WTC11 (cell line): Measurements from ENCODE around the gene PHACTR2. TPM values are rescaled to one million over a fixed set of nuclear protein-coding genes. Genes with fewer than 3 reads are reported as not detected.

Experiments used
- ATAC-seq: fragments of 200-7000 bp; cut with Tn5 transposase; 2 replicates; pipeline ENCODE4 v1.10.0; 2021; ENCODE audit warnings: mild to moderate bottlenecking, moderate library complexity
- CTCF ChIA-PET: fragments of 300-600 bp; sonication (Branson Sonifier 250); formaldehyde crosslinking; loops from one replicate; lab custom pipeline; 2021; ENCODE audit warnings: antibody characterized with exemption; lab: Charles Lee
- POLR2A ChIA-PET: fragments of 350-600 bp; sonication (Branson Sonifier 250); formaldehyde crosslinking; loops from one replicate; lab custom pipeline; 2021; ENCODE audit warnings: antibody characterized with exemption; lab: Charles Lee
- DNase-seq: peaks from one replicate; pipeline ENCODE4 v3.0.0; 2021; ENCODE audit warnings: low spot score
- H3K27ac Mint-ChIP-seq: 2 replicates; pipeline ENCODE4 v1.8.0; 2021; ENCODE audit warnings: mixed read lengths
- H3K27me3 Mint-ChIP-seq: 2 replicates; pipeline ENCODE4 v1.8.0; 2021; ENCODE audit warnings: low read depth, mild to moderate bottlenecking, moderate library complexity, mixed read lengths
- H3K36me3 Mint-ChIP-seq: 2 replicates; pipeline ENCODE4 v1.8.0; 2021; ENCODE audit warnings: mixed read lengths
- H3K4me1 Mint-ChIP-seq: 2 replicates; pipeline ENCODE4 v1.8.0; 2022; ENCODE audit warnings: mixed read lengths
- H3K4me3 Mint-ChIP-seq: 2 replicates; pipeline ENCODE4 v1.8.0; 2021; ENCODE audit warnings: mild to moderate bottlenecking, moderate library complexity, mixed read lengths
- H3K9me3 Mint-ChIP-seq: 2 replicates; pipeline ENCODE4 v1.8.0; 2021; ENCODE audit warnings: mixed read lengths
- CBFB ChIP-seq: sonication (generic); formaldehyde crosslinking; IDR thresholded peaks from 2 replicates; pipeline ENCODE4 v1.8.1; 2022; ENCODE audit warnings: mild to moderate bottlenecking, low read depth, missing genetic modification reagents
- EMX1 ChIP-seq: fragments of 250-450 bp; sonication (Bioruptor Pico); IDR thresholded peaks from 2 replicates; pipeline ENCODE4 v1.8.0; 2021; ENCODE audit warnings: mild to moderate bottlenecking
- FOXJ3 ChIP-seq: sonication (generic); formaldehyde crosslinking; IDR thresholded peaks from 2 replicates; pipeline ENCODE4 v1.9.0; 2021; ENCODE audit warnings: missing genetic modification reagents, mild to moderate bottlenecking, borderline replicate concordance
- JAZF1 ChIP-seq: fragments of 250-450 bp; sonication (Bioruptor Pico); IDR thresholded peaks from 2 replicates; pipeline ENCODE4 v1.9.0; 2021; ENCODE audit warnings: moderate library complexity, mild to moderate bottlenecking, inconsistent platforms
- JUN ChIP-seq: sonication (generic); formaldehyde crosslinking; IDR thresholded peaks from 2 replicates; pipeline ENCODE4 v1.8.0; 2023; ENCODE audit warnings: mild to moderate bottlenecking, missing genetic modification reagents
- MXD4 ChIP-seq: fragments of 250-450 bp; sonication (Bioruptor Pico); IDR thresholded peaks from 2 replicates; pipeline ENCODE4 v1.8.0; 2021; ENCODE audit warnings: mild to moderate bottlenecking, moderate library complexity, borderline replicate concordance
- SOX15 ChIP-seq: fragments of 250-450 bp; sonication (Bioruptor Pico); IDR thresholded peaks from 2 replicates; pipeline ENCODE4 v1.9.0; 2021; ENCODE audit warnings: mild to moderate bottlenecking
- TEAD1 ChIP-seq: sonication (generic); formaldehyde crosslinking; IDR thresholded peaks from 2 replicates; pipeline ENCODE4 v1.8.0; 2022; ENCODE audit warnings: mild to moderate bottlenecking, missing genetic modification reagents
- TP53 ChIP-seq: sonication (generic); formaldehyde crosslinking; IDR thresholded peaks from 2 replicates; pipeline ENCODE4 v1.8.1; 2023; ENCODE audit warnings: mild to moderate bottlenecking, missing genetic modification reagents
- ZNF232 ChIP-seq: sonication (generic); formaldehyde crosslinking; IDR thresholded peaks from 2 replicates; pipeline ENCODE4 v1.8.0; 2022; ENCODE audit warnings: mild to moderate bottlenecking, missing genetic modification reagents
- ZNF396 ChIP-seq: fragments of 250-450 bp; sonication (Bioruptor Pico); IDR thresholded peaks from 2 replicates; pipeline ENCODE4 v1.8.0; 2021; ENCODE audit warnings: mild to moderate bottlenecking, moderate library complexity, borderline replicate concordance
- ZNF671 ChIP-seq: fragments of 250-450 bp; sonication (Bioruptor Pico); IDR thresholded peaks from 2 replicates; pipeline ENCODE4 v1.8.0; 2021; ENCODE audit warnings: mild to moderate bottlenecking
- total RNA-seq: library from RNA; stranded (reverse); gene quantifications from 3 replicates; pipeline ENCODE4 v1.2.3, GENCODE V29; 2021
- TF ChIP-seq, protein P1 (sequence below): sonication (generic); formaldehyde crosslinking; IDR thresholded peaks from 2 replicates; pipeline ENCODE4 v1.8.0; 2023; ENCODE audit warnings: missing genetic modification reagents
- TF ChIP-seq, protein P2 (sequence below): fragments of 250-450 bp; sonication (Bioruptor Pico); IDR thresholded peaks from 2 replicates; pipeline ENCODE4 v2.1.2; 2022; ENCODE audit warnings: mild to moderate bottlenecking, moderate library complexity
- TF ChIP-seq, protein P3 (sequence below): sonication (generic); formaldehyde crosslinking; IDR thresholded peaks from 2 replicates; pipeline ENCODE4 v1.8.1; 2023; ENCODE audit warnings: mild to moderate bottlenecking, missing genetic modification reagents
- TF ChIP-seq, protein P4 (sequence below): sonication (generic); formaldehyde crosslinking; IDR thresholded peaks from 2 replicates; pipeline ENCODE4 v1.8.1; 2022; ENCODE audit warnings: mild to moderate bottlenecking, missing genetic modification reagents, moderate library complexity, borderline replicate concordance
- TF ChIP-seq, protein P5 (sequence below): fragments of 200-600 bp; IDR thresholded peaks from 2 replicates; pipeline ENCODE4 v1.8.0; 2022; ENCODE audit warnings: antibody characterized with exemption
- TF ChIP-seq, protein P6 (sequence below): sonication (generic); formaldehyde crosslinking; IDR thresholded peaks from 2 replicates; pipeline ENCODE4 v1.8.1; 2023; ENCODE audit warnings: mild to moderate bottlenecking, missing genetic modification reagents
- TF ChIP-seq, protein P7 (sequence below): sonication (generic); formaldehyde crosslinking; IDR thresholded peaks from 2 replicates; pipeline ENCODE4 v1.8.1; 2022; ENCODE audit warnings: low read depth, missing genetic modification reagents, borderline replicate concordance
- TF ChIP-seq, protein P8 (sequence below): fragments of 250-450 bp; sonication (Bioruptor Pico); conservative IDR thresholded peaks from 2 replicates; pipeline ENCODE4 v1.9.0; 2021; ENCODE audit warnings: mild to moderate bottlenecking

The PHACTR2 gene
- total RNA-seq, 1 experiment from 2014 or later: 90.5 TPM

DNA sequence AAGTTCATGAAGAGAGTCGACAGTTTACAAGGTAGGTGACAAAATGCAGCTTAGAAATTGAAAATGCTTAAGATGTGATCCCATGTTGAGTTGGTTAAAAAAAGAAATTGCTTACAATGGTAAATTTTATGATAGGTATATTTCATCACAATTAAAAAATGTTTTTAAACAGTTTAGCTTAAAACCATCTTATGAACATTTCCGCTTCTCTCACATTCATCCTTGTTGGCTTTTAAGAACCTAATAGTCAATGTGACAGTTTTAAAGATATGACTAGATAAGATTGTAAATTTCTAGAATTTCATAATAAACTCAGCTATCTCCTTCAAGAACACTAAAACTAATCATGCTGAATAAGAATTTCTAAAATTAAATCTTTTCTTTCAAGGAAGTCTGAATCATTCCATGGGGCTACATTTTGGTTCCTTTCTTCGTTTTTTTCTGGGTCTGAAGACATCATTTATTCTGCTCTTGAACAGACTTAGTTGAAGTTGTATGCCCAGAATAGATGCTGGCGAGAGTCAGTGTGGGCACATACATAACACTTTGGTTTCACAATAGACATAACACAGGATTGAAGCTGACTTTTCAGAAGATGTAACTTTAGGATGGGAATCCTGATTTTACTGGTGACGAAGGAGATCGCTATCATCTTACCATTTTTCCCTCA lies 129.5 kb downstream of the PHACTR2 start:
- TF ChIP-seq ZNF232 (no peak), TP53 (CRISPR knock-in tag) (no peak), MXD4 (CRISPR knock-in tag) (no peak), EMX1 (CRISPR knock-in tag) (no peak), ZNF396 (CRISPR knock-in tag) (no peak), JAZF1 (CRISPR knock-in tag) (no peak), JUN (CRISPR knock-in tag) (no peak)
- TF ChIP-seq, protein P1, sequence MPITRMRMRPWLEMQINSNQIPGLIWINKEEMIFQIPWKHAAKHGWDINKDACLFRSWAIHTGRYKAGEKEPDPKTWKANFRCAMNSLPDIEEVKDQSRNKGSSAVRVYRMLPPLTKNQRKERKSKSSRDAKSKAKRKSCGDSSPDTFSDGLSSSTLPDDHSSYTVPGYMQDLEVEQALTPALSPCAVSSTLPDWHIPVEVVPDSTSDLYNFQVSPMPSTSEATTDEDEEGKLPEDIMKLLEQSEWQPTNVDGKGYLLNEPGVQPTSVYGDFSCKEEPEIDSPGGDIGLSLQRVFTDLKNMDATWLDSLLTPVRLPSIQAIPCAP: no peak
- TF ChIP-seq, protein P2, sequence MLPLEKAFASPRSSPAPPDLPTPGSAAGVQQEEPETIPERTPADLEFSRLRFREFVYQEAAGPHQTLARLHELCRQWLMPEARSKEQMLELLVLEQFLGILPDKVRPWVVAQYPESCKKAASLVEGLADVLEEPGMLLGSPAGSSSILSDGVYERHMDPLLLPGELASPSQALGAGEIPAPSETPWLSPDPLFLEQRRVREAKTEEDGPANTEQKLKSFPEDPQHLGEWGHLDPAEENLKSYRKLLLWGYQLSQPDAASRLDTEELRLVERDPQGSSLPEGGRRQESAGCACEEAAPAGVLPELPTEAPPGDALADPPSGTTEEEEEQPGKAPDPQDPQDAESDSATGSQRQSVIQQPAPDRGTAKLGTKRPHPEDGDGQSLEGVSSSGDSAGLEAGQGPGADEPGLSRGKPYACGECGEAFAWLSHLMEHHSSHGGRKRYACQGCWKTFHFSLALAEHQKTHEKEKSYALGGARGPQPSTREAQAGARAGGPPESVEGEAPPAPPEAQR: no peak
- TF ChIP-seq, protein P3, sequence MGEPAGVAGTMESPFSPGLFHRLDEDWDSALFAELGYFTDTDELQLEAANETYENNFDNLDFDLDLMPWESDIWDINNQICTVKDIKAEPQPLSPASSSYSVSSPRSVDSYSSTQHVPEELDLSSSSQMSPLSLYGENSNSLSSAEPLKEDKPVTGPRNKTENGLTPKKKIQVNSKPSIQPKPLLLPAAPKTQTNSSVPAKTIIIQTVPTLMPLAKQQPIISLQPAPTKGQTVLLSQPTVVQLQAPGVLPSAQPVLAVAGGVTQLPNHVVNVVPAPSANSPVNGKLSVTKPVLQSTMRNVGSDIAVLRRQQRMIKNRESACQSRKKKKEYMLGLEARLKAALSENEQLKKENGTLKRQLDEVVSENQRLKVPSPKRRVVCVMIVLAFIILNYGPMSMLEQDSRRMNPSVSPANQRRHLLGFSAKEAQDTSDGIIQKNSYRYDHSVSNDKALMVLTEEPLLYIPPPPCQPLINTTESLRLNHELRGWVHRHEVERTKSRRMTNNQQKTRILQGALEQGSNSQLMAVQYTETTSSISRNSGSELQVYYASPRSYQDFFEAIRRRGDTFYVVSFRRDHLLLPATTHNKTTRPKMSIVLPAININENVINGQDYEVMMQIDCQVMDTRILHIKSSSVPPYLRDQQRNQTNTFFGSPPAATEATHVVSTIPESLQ: no peak
- TF ChIP-seq, protein P4, sequence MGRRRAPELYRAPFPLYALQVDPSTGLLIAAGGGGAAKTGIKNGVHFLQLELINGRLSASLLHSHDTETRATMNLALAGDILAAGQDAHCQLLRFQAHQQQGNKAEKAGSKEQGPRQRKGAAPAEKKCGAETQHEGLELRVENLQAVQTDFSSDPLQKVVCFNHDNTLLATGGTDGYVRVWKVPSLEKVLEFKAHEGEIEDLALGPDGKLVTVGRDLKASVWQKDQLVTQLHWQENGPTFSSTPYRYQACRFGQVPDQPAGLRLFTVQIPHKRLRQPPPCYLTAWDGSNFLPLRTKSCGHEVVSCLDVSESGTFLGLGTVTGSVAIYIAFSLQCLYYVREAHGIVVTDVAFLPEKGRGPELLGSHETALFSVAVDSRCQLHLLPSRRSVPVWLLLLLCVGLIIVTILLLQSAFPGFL (CRISPR knock-in tag): no peak
- TF ChIP-seq, protein P5, sequence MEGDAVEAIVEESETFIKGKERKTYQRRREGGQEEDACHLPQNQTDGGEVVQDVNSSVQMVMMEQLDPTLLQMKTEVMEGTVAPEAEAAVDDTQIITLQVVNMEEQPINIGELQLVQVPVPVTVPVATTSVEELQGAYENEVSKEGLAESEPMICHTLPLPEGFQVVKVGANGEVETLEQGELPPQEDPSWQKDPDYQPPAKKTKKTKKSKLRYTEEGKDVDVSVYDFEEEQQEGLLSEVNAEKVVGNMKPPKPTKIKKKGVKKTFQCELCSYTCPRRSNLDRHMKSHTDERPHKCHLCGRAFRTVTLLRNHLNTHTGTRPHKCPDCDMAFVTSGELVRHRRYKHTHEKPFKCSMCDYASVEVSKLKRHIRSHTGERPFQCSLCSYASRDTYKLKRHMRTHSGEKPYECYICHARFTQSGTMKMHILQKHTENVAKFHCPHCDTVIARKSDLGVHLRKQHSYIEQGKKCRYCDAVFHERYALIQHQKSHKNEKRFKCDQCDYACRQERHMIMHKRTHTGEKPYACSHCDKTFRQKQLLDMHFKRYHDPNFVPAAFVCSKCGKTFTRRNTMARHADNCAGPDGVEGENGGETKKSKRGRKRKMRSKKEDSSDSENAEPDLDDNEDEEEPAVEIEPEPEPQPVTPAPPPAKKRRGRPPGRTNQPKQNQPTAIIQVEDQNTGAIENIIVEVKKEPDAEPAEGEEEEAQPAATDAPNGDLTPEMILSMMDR: no peak
- DNase-seq: no peak
- CTCF ChIA-PET: no interaction called here
- Mint-ChIP-seq H3K27me3 (no peaks in the 10 kb centered on the region), H3K9me3 (no peaks in the 10 kb centered on the region), H3K36me3 (peaks cover 35% of the 10 kb centered on the region), H3K27ac (no peak overlapping the region), H3K4me3 (no peak overlapping the region), H3K4me1 (peaks cover 22% of the 10 kb centered on the region)
- POLR2A ChIA-PET: no interaction called here
- ATAC-seq: no peak

DNA sequence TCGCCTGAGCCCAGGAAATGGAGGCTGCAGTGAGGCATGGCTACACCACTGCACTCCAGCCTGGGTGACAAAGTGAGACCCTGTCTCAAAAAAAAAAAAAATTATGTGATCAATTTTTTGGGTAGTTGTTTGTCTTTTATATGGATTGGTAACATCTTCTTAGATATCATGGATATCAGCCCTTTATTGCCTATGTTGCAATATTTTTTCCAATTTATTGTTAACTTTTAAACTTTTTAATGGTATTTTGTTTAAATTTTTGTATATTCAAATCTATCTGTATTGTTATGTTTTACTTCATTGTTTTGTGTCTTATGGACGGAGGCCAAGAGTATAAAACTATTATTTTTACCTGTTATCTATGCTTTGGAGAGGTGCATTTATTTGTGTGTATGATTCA lies 133.0 kb downstream of the PHACTR2 start:
- POLR2A ChIA-PET: no interaction called here
- no peak for ATAC-seq
- Mint-ChIP-seq H3K27me3 (no peaks in the 10 kb centered on the region), H3K4me1 (no peaks in the 10 kb centered on the region), H3K36me3 (peaks cover 43% of the 10 kb centered on the region), H3K9me3 (0 out of 2 replicates have a peak, but pooled peaks cover 3% of the 10 kb centered on the region), H3K27ac (no peak overlapping the region), H3K4me3 (no peak overlapping the region)
- no peak for DNase-seq
- TF ChIP-seq SOX15 (CRISPR knock-in tag) (no peak), FOXJ3 (CRISPR knock-in tag) (no peak), ZNF671 (CRISPR knock-in tag) (no peak), CBFB (no peak), TEAD1 (CRISPR knock-in tag) (no peak)
- TF ChIP-seq, protein P6, sequence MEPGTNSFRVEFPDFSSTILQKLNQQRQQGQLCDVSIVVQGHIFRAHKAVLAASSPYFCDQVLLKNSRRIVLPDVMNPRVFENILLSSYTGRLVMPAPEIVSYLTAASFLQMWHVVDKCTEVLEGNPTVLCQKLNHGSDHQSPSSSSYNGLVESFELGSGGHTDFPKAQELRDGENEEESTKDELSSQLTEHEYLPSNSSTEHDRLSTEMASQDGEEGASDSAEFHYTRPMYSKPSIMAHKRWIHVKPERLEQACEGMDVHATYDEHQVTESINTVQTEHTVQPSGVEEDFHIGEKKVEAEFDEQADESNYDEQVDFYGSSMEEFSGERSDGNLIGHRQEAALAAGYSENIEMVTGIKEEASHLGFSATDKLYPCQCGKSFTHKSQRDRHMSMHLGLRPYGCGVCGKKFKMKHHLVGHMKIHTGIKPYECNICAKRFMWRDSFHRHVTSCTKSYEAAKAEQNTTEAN: no peak
- TF ChIP-seq, protein P7, sequence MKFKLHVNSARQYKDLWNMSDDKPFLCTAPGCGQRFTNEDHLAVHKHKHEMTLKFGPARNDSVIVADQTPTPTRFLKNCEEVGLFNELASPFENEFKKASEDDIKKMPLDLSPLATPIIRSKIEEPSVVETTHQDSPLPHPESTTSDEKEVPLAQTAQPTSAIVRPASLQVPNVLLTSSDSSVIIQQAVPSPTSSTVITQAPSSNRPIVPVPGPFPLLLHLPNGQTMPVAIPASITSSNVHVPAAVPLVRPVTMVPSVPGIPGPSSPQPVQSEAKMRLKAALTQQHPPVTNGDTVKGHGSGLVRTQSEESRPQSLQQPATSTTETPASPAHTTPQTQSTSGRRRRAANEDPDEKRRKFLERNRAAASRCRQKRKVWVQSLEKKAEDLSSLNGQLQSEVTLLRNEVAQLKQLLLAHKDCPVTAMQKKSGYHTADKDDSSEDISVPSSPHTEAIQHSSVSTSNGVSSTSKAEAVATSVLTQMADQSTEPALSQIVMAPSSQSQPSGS (CRISPR knock-in tag): no peak
- TF ChIP-seq, protein P2: no peak
- TF ChIP-seq, protein P8, sequence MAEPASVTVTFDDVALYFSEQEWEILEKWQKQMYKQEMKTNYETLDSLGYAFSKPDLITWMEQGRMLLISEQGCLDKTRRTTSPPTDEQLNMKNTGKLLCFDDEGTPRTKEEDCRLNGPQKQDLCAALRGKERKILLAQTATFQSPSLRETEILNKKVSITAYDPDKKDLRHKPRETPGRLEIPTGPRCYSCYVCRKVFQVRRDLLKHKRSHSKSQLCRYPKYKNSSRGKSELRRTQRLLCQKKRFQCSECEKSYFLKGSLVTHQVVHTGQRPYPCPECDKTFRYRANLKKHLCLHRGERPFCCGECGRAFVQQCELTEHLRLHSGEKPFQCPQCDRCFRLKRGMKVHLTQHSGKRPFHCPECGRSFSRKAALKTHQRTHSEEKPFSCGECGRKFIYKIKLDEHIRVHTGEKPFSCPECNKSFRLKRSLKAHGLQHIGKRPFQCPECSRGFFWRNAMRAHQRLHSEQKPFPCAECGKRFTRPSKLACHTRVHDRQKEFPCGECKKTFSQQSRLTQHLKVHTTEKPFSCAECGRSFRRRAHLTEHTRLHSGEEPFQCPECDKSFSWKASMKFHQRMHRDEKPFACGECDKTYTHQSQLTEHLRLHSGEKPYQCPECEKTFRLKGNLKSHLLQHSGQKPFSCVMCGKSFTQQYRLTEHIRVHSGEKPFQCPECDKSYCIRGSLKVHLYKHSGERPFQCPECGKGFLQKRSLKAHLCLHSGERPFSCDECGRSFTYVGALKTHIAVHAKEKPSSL (CRISPR knock-in tag): no peak
- CTCF ChIA-PET: no interaction called here
